ENCODE data around the gene MED25. TPM values are rescaled to one million over a fixed set of nuclear protein-coding genes. Genes with fewer than 3 reads are reported as not detected.

Gene MED25
- total and polyA plus RNA-seq, 9 of the 15 experiments (the other 6 are each of a cell fraction or from before 2014, with no cell fraction given) = 4.1 to 93.9 (median 19.3) TPM

GRCh38 chr19:49847731-49848696 lies 29.9 kb downstream of the MED25 start:
- H3K4me3 ChIP-seq = no peak overlapping the region
- 0 out of 2 replicates have a peak, but pooled peaks cover 6% of the 10 kb centered on the region for H3K9me3 ChIP-seq (replicated peaks; ENCODE audit: control insufficient read depth, insufficient read depth, low read depth, low read length)
- H3K27ac ChIP-seq (ENCODE audit: extremely low read depth, low read depth, low read length) = peak overlapping the region; percentile 100
- H2AFZ ChIP-seq (ENCODE audit: low read depth, low read length) = peak overlapping the region; percentile 82
- in situ Hi-C loops (cut with MboI) = no loop called here
- ChIA-PET CTCF (ENCODE audit: low intra/inter-chr PET ratio) (no interaction called here), POLR2A (interaction anchor here (0.6 to 1.9 kb wide), 8 partner anchors 10 to 1956 kb away, joined by 4 to 7 read pairs (median 4); partner anchors contain the start of gene MED25)
- H3K27me3 ChIP-seq (ENCODE audit: control insufficient read depth in 2 of 2, insufficient read depth in 2 of 2, low read length in 2 of 2) = no peaks in the 10 kb centered on the region
- peak; percentile 90 for FAIRE-seq
- peak; percentile 15; the same call in 1 of the 3 replicates for ATAC-seq
- 29% methylated on average over 10 of the region's 10 CpGs for WGBS (ENCODE audit: insufficient coverage, low coverage, missing lambda C conversion rate)
- intact Hi-C loops (cut with micrococcal nuclease) = no loop called here
- peaks cover 11% of the 10 kb centered on the region for H3K9me1 ChIP-seq (ENCODE audit: control insufficient read depth, insufficient read depth, low read length)
- peak; percentile 56 to 86 (median 65) for DNase-seq (ENCODE audit: extremely low read depth in 1 of 4, low spot score in 3 of 4)
- peaks cover 12% of the 10 kb centered on the region for H3K36me3 ChIP-seq (ENCODE audit: control insufficient read depth, insufficient read depth, low read length)
- peaks cover 11% of the 10 kb centered on the region for H4K20me1 ChIP-seq (replicated peaks; ENCODE audit: control insufficient read depth, insufficient read depth, low read length)
- peaks cover 36% of the 10 kb centered on the region for H3K79me2 ChIP-seq (ENCODE audit: control insufficient read depth, insufficient read depth, low read length)
- peak overlapping the region; percentile 92 for H3K4me2 ChIP-seq (ENCODE audit: insufficient read depth, low read length)
- peaks cover 39 to 42% of the 10 kb centered on the region in 2 experiments for H3K4me1 ChIP-seq (replicated peaks in 1 of 2; ENCODE audit: control insufficient read depth in 2 of 2, insufficient read depth in 2 of 2, low read length in 2 of 2)
- BruUV-seq (replicated peaks) = no TSS peak
- H3K9ac ChIP-seq (ENCODE audit: insufficient read depth in 1 of 2, low read depth in 2 of 2, low read length in 2 of 2) = peak overlapping the region in 1 of 2 experiments; percentile 99; a peak in 2 of 4 replicates
- TF ChIP-seq TEAD1 (CRISPR knock-in tag; IDR thresholded peaks at IDR 0.05) (peak in 1 of 2 experiments; percentile 46; a peak in 1 of 4 replicates), RNF2 (IDR thresholded peaks at IDR 0.05) (0 out of 2 replicates have a peak, but pooled peaks have one; percentile 16), MLLT1 (IDR thresholded peaks at IDR 0.05) (peak in 1 of 2 experiments; percentile 78; a peak in 1 of 4 replicates), SMARCC2 (IDR thresholded peaks at IDR 0.05; ENCODE audit: low read depth) (peak; percentile 61; the same call in 1 of the 2 replicates), ZNF589 (CRISPR knock-in tag; IDR thresholded peaks at IDR 0.05; ENCODE audit: low read depth) (0 out of 2 replicates have a peak, but pooled peaks have one; percentile 56), AFF1 (IDR thresholded peaks at IDR 0.05; ENCODE audit: low read depth in 1 of 2, partially characterized antibody in 2 of 2) (peak in 1 of 2 experiments; percentile 33), CC2D1A (IDR thresholded peaks at IDR 0.05) (0 out of 2 replicates have a peak, but pooled peaks have one; percentile 14), BRF2 (IDR thresholded peaks at IDR 0.05; ENCODE audit: borderline replicate concordance, insufficient read depth, insufficient read length) (no peak)

Measured in K562 (cell line).